Kidney (tissue), 2 donors: ENCODE data around the gene KCNJ2. TPM values are rescaled to one million over a fixed set of nuclear protein-coding genes. Genes with fewer than 3 reads are reported as not detected.

Experiments used
- polyA plus RNA-seq: library from polyadenylated mRNA; stranded (reverse); fragments of 350-450 nt; fragmentation: Illumina TruSeq; extraction: RNeasy Lipid Tissue Mini Kit (QIAGEN cat#74804); gene quantifications from one replicate; pipeline ENCODE4 v1.2.3, GENCODE V29; 2014; ENCODE audit warnings: low read depth, low replicate concordance; ENCODE audit not compliant: insufficient read depth
- total RNA-seq: library from RNA; stranded (reverse); fragmentation: NEBNext Ultra II Directional; extraction: Animal tissue kit (Norgen Biotek cat#: 25700); gene quantifications from one replicate; pipeline ENCODE4 v1.2.1, GENCODE V29; 2021
- donor health status: DM: yes; HTN: yes; CAD: no.

KCNJ2 gene
- total and polyA plus RNA-seq, 2 donors from 2014 or later, result 0.71 to 4.4 TPM

Other genes starting within 250 kb of the KCNJ2 start
- 281 TPM for gene KCNJ16, start 94.3 kb upstream of the KCNJ2 start, total RNA-seq
- 163 TPM for gene KCNJ16, start 94.3 kb upstream of the KCNJ2 start, polyA plus RNA-seq